SK-N-SH treated with all-trans-retinoic acid at 6 μM for 48 hours (cell line): ENCODE results near the gene STEAP4.

ENCODE experiments used
- ATAC-seq: fragments of 200-7000 bp; cut with Tn5 transposase; 3 replicates; pipeline ENCODE4 v1.9.1; 2020; ENCODE audit warnings: mild to moderate bottlenecking, moderate library complexity
- ARNTL ChIP-seq: fragments of 450-650 bp; formaldehyde crosslinking; IDR thresholded peaks from 2 replicates; pipeline ENCODE4 v1.5.0; 2020; ENCODE audit warnings: low read depth, mild to moderate bottlenecking, moderate library complexity, borderline replicate concordance
- BACH2 ChIP-seq: fragments of 250-450 bp; sonication (Bioruptor Pico); IDR thresholded peaks from 2 replicates; pipeline ENCODE4 v1.9.0; 2021; ENCODE audit warnings: mild to moderate bottlenecking, borderline replicate concordance
- CREB5 ChIP-seq: fragments of 250-450 bp; sonication (Bioruptor Pico); IDR thresholded peaks from 2 replicates; pipeline ENCODE4 v1.5.1; 2020; ENCODE audit warnings: low read depth, mild to moderate bottlenecking, moderate library complexity
- CSDC2 ChIP-seq: fragments of 250-450 bp; sonication (Bioruptor Pico); IDR thresholded peaks from 2 replicates; pipeline ENCODE4 v1.5.0; 2020; ENCODE audit warnings: mild to moderate bottlenecking, moderate library complexity
- CSRNP3 ChIP-seq: fragments of 250-450 bp; sonication (Bioruptor Pico); IDR thresholded peaks from 2 replicates; pipeline ENCODE4 v1.5.1; 2021; ENCODE audit warnings: mild to moderate bottlenecking, moderate library complexity
- ESRRG ChIP-seq: fragments of 250-450 bp; sonication (Bioruptor Pico); IDR thresholded peaks from 2 replicates; pipeline ENCODE4 v1.6.1; 2021; ENCODE audit warnings: mild to moderate bottlenecking
- ISL1 ChIP-seq: fragments of 250-450 bp; sonication (Bioruptor Pico); IDR thresholded peaks from 2 replicates; pipeline ENCODE4 v2.1.2; 2022; ENCODE audit warnings: mild to moderate bottlenecking, moderate library complexity
- PPARA ChIP-seq: fragments of 250-450 bp; sonication (Bioruptor Pico); IDR thresholded peaks from 2 replicates; pipeline ENCODE4 v1.5.0; 2020; ENCODE audit warnings: mild to moderate bottlenecking, borderline replicate concordance
- RARB ChIP-seq: fragments of 250-450 bp; sonication (Bioruptor Pico); IDR thresholded peaks from 2 replicates; pipeline ENCODE4 v1.8.0; 2021; ENCODE audit warnings: mild to moderate bottlenecking, moderate library complexity
- SNAI2 ChIP-seq: fragments of 250-450 bp; sonication (Bioruptor Pico); IDR thresholded peaks from 2 replicates; pipeline ENCODE4 v1.5.0; 2020; ENCODE audit warnings: mild to moderate bottlenecking, moderate library complexity
- ZC3H10 ChIP-seq: fragments of 250-450 bp; sonication (Bioruptor Pico); IDR thresholded peaks from 2 replicates; pipeline ENCODE4 v1.5.1; 2021; ENCODE audit warnings: mild to moderate bottlenecking, moderate library complexity
- ZFP3 ChIP-seq: fragments of 250-450 bp; sonication (Bioruptor Pico); IDR thresholded peaks from 2 replicates; pipeline ENCODE4 v1.5.0; 2020; ENCODE audit warnings: mild to moderate bottlenecking, moderate library complexity
- ZFP30 ChIP-seq: fragments of 450-650 bp; formaldehyde crosslinking; IDR thresholded peaks from 2 replicates; pipeline ENCODE4 v1.5.0; 2022; ENCODE audit warnings: mild to moderate bottlenecking, moderate library complexity
- ZNF70 ChIP-seq: fragments of 450-650 bp; formaldehyde crosslinking; IDR thresholded peaks from 2 replicates; pipeline ENCODE4 v1.5.0; 2020; ENCODE audit warnings: mild to moderate bottlenecking, moderate library complexity
- ZNF8 ChIP-seq: fragments of 450-650 bp; formaldehyde crosslinking; IDR thresholded peaks from 2 replicates; pipeline ENCODE4 v1.5.0; 2020; ENCODE audit warnings: mild to moderate bottlenecking, moderate library complexity
- TF ChIP-seq, protein P1 (sequence below): fragments of 250-450 bp; sonication (Bioruptor Pico); IDR thresholded peaks from 2 replicates; pipeline ENCODE4 v1.5.0; 2020; ENCODE audit warnings: mild to moderate bottlenecking, moderate library complexity
- TF ChIP-seq, protein P2 (sequence below): fragments of 250-450 bp; sonication (Bioruptor Pico); IDR thresholded peaks from 2 replicates; pipeline ENCODE4 v1.8.0; 2020; ENCODE audit warnings: mild to moderate bottlenecking, moderate library complexity, borderline replicate concordance

The STEAP4 gene

GRCh38 chr7:88306590-88307048 is at the start of gene STEAP4:
Gene STEAP4 (minus strand): TSS chr7:88306894. CDS start chr7:88284269, 22,625 bp downstream.
- ATAC-seq = no peak; the same call in 2 of the 3 replicates

DNA sequence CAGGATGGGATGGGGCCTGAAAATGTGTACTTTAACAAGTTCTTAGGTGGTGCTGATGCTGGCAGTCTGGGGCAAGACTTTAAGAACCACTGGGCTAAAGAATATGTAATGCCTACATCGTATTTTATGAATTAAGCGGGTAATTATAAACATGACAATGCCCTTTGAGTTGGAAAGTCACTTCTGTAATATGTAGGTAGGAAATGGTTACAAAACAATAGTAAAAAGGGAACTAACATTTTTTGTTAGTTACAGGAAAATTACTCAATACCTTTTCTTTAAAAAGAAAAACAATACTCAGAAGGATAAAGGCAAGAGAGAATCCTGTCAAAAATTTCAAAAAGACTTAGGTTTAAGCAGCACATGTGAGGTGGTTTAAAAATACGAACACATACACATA is 48.3 kb upstream of the STEAP4 start:
- TF ChIP-seq ZC3H10 (CRISPR knock-in tag) (no peak), RARB (CRISPR knock-in tag) (no peak), BACH2 (CRISPR knock-in tag) (no peak), ISL1 (no peak), CREB5 (CRISPR knock-in tag) (no peak), ARNTL (no peak), ZNF70 (CRISPR knock-in tag) (no peak), PPARA (no peak), ZFP3 (CRISPR knock-in tag) (no peak)
- TF ChIP-seq, protein P1, sequence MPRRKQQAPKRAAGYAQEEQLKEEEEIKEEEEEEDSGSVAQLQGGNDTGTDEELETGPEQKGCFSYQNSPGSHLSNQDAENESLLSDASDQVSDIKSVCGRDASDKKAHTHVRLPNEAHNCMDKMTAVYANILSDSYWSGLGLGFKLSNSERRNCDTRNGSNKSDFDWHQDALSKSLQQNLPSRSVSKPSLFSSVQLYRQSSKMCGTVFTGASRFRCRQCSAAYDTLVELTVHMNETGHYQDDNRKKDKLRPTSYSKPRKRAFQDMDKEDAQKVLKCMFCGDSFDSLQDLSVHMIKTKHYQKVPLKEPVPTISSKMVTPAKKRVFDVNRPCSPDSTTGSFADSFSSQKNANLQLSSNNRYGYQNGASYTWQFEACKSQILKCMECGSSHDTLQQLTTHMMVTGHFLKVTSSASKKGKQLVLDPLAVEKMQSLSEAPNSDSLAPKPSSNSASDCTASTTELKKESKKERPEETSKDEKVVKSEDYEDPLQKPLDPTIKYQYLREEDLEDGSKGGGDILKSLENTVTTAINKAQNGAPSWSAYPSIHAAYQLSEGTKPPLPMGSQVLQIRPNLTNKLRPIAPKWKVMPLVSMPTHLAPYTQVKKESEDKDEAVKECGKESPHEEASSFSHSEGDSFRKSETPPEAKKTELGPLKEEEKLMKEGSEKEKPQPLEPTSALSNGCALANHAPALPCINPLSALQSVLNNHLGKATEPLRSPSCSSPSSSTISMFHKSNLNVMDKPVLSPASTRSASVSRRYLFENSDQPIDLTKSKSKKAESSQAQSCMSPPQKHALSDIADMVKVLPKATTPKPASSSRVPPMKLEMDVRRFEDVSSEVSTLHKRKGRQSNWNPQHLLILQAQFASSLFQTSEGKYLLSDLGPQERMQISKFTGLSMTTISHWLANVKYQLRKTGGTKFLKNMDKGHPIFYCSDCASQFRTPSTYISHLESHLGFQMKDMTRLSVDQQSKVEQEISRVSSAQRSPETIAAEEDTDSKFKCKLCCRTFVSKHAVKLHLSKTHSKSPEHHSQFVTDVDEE (CRISPR knock-in tag) = no peak
- TF ChIP-seq, protein P2, sequence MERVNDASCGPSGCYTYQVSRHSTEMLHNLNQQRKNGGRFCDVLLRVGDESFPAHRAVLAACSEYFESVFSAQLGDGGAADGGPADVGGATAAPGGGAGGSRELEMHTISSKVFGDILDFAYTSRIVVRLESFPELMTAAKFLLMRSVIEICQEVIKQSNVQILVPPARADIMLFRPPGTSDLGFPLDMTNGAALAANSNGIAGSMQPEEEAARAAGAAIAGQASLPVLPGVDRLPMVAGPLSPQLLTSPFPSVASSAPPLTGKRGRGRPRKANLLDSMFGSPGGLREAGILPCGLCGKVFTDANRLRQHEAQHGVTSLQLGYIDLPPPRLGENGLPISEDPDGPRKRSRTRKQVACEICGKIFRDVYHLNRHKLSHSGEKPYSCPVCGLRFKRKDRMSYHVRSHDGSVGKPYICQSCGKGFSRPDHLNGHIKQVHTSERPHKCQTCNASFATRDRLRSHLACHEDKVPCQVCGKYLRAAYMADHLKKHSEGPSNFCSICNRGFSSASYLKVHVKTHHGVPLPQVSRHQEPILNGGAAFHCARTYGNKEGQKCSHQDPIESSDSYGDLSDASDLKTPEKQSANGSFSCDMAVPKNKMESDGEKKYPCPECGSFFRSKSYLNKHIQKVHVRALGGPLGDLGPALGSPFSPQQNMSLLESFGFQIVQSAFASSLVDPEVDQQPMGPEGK (CRISPR knock-in tag) = no peak

More at GRCh38 chr7:88306590-88307048, at the start of gene STEAP4:
- no peak for TF ChIP-seq ZNF70 (CRISPR knock-in tag)
- no peak for TF ChIP-seq RARB (CRISPR knock-in tag)
- no peak for TF ChIP-seq PPARA
- no peak for TF ChIP-seq CSRNP3 (CRISPR knock-in tag)
- TF ChIP-seq CSDC2 (CRISPR knock-in tag) = no peak
- TF ChIP-seq, protein P1 (CRISPR knock-in tag) = no peak
- no peak for TF ChIP-seq ZC3H10 (CRISPR knock-in tag)
- no peak for TF ChIP-seq ZFP3 (CRISPR knock-in tag)
- TF ChIP-seq ESRRG (CRISPR knock-in tag) = no peak
- TF ChIP-seq ARNTL = no peak
- TF ChIP-seq BACH2 (CRISPR knock-in tag) = no peak
- TF ChIP-seq ISL1 = no peak
- TF ChIP-seq, all 23 proteins: peak for 0

DNA sequence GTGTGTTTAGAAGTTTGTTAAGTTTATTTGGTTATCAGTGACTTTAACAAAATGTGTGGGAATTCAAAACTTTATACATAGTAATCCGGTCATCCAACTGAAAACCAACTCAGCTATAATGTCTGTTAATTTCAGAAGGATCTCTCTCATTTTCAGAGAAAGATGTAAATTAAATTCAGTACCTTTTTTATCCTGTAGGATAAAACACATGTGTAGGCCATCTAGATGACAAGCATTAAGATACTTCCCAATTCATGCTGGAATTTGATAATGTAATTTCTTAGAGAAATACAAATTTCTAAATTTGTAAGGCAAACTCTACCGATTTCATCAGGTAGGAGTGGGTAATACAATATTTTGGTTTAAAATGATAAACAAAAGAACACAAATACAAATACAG is 43.4 kb upstream of the STEAP4 start:
- TF ChIP-seq ARNTL = no peak
- TF ChIP-seq, all 23 proteins: peak for 0
- ATAC-seq = no peak

More for the DNA sequence above, 48.3 kb upstream of the STEAP4 start:
- no peak for ATAC-seq

DNA sequence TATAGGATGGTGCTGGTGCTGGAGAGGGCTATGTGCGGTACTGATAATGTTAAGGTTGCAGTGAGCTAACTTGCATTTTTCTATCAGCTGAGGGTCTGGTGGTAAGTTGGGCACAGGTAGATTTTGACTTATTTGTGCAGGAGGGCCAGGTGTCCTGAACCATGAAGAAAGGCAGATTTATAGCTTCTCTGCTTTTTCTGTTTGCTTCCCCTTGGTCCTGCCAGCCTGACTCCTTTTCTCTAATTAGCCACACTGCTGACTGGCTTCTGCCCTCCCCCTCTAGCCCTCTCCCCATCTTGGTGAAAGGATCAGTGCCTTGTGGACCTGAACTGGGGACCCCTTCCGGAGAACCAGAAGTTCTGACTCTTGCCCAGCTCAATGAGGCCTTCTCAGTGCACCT is 40.8 kb upstream of the STEAP4 start:
- no peak for TF ChIP-seq ZNF8 (CRISPR knock-in tag)
- TF ChIP-seq, protein P2 (CRISPR knock-in tag) = no peak
- no peak for TF ChIP-seq ZFP30 (CRISPR knock-in tag)
- no peak for TF ChIP-seq ESRRG (CRISPR knock-in tag)
- TF ChIP-seq CREB5 (CRISPR knock-in tag) = no peak
- no peak for TF ChIP-seq ARNTL
- TF ChIP-seq CSRNP3 (CRISPR knock-in tag) = no peak
- no peak for TF ChIP-seq SNAI2
- no peak for TF ChIP-seq PPARA
- no peak for ATAC-seq
